Endometrium (tissue), 2 donors: ENCODE data around the gene BTF3L4.
"Not testable (repeated sequence)": the region's sequence is repeated elsewhere in the genome, so short reads cannot be mapped to it uniquely, and the experiment has no call there.

ENCODE experiments used
- FAIRE-seq: peaks from 2 replicates; lab custom pipeline; 2012; peaks lifted over from hg19 to GRCh38; lab: Jason Lieb, UNC
- donor health status: control.
- donor health status: control.

Gene BTF3L4

DNA sequence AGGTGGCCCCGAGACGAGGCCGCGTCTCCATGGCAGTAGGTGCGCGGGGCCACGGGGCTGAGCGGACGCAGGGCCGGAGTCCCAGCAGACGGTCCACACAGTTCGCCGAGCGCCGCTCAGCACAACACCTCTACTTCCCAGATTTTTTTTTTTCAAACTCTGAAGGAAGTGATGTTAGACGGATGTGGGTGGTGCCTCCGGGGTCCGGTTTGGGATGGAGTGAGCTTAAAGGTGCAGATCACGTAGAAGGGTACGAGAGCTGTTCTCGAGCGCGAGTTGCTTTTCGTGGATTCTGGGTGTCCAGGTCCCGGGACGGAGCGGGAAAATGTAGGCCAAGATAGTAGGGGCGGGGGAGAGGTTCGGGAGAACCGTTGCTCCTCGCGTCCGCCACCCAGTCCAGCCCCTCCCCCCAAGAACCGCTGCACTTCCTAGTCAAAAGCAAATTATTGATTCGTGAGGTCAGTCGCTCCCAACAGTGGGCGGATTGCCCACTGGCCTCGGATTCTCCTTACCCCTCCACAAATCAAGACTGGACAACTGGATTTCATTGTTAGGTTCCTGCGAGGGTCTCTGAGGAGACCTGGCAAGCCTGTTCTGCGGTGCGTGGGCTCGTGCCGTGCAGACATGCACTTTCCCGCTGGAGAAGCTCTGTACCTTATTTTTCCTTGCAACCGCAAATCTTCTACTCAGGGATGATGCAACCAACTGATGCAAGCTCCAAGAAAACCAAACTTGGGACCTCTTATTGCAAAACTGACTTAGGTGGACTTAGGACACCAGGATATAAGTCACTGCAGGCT, 829 bp upstream of the BTF3L4 start, which contains the start of gene TXNDC12:
TXNDC12 (minus strand) TSS at position 126 of the 800 bp plus-strand sequence; CDS start at position 31, 95 bp downstream.
- FAIRE-seq: no peak

DNA sequence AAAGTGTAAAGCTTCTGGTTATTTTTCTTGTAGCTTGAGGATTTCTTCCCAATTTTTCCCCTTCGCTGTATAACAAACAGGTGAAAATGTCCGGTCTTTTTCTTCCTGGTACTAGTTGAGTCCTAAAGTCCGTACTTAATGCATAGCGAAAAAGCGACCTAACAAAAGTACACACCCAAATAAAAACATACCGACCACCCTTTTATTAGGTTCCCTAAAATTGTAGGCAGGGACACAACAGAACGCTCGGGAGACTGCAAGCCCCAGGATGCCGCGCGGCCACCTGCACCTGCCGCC, 281 bp upstream of the BTF3L4 start:
- no peak for FAIRE-seq

DNA sequence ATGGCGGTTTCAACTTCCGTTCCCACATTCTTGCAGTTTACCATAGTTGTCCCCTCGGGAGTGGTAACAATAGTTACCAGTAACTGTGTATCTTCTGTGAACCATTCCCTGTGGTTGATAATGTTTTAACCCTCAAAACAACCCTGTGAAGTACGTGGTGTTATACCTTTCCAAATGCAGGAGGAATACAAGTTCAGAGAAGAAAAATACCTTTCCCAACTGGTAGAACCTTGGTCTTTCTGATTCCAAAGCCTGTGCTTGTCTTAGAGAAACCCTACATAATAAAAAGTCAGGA, 789 bp downstream of the BTF3L4 start:
- FAIRE-seq: no peak

DNA sequence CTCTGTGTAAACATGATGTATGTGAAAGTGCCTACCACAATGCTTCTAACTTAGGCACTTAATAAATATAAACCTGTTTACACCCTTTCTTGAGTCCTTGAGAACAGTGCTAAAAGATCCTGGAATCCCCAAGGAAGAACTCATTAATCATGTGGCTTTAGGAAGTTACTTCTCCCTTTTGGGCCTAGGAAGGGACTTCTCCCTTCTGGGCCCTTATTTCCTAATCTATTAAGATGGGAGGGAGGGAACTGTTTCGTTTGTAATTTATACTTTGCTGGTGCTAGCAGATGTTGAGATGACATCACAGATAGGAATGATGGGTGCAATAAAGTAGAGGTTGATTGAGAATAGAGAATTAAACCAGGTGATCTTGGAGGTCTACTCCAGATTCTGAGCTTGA, 1.2 kb downstream of the BTF3L4 start:
- FAIRE-seq: no peak

DNA sequence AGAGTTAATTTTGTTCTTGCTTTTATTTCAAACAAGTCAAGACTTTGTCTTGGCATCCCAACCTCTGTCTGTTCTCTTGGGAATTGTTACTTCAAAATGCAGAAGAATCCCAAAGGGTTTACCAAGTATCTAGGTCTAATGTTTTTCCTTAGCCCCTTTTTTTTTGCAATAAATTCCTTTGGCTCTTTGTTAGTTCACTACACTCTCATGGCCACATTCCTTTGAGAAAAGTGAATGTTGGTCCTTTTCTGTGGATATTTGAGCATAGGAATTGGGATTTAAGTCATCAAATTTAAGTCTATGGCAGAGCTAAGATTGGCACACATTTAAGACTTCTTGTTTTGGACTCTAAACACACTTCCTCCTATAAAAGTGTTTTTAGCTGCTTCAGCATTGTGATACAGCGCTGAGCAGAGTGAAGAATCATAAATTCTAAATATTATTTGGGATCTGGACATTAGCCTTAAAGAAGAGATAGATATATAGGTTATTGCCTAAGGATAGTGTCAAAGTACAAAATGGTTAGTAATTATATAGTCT, 1.9 kb downstream of the BTF3L4 start:
- no peak for FAIRE-seq

DNA sequence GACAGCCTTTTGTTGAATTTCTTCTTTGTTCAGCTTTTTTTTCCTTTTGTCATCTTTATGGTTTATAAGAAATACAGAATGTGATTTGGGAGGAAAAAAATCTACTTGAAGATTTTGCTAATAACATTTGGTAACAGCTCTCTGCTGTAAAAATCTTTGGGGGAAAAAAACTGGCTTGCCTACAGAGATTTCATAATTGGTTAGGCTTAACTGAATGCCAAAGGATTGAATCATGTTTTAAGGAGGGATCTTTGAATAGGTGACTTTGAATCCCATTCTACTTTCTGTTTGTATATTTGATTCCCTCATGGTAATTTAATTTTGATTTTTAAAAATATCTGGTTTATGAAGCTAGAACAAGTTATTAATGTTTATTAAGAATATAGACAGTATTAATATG, 3.2 kb downstream of the BTF3L4 start:
- FAIRE-seq: no peak

DNA sequence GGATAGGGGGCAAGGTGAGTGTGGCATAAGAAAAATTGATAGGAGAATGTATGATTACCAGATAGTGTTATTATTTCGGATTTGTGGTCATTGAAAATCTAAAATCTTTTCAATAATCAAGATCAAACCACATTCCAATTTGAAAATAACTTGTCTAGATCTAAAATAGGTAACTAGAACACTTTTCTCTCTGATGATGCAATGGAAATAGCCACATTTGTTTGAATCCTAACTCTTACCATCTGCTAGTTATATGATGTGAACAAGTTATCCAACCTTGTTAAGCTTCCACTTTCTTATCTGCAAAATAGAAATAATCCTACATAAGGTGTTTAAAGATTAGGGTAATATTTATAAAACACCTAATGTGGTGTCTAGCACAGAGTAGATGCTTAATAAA, 3.8 kb downstream of the BTF3L4 start:
- no peak for FAIRE-seq

DNA sequence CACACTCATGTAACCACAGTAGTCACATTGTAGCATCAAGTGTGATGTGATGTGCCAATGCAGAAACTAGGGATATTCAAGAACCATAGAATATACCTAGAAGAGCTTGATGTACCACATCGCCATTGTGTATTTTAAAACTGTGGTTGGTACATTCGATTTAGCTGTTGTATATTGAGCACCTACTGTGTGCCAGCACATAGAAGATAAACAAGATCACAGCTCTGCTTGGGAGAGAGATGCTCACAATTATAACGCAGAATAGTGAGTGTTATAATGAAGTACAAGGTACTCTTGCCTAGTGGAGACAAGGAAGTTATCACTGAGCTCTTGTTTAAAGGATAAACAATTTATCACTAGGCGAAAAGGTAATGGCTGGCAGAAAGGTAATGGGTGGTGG, 4.7 kb downstream of the BTF3L4 start:
- FAIRE-seq: no peak

DNA sequence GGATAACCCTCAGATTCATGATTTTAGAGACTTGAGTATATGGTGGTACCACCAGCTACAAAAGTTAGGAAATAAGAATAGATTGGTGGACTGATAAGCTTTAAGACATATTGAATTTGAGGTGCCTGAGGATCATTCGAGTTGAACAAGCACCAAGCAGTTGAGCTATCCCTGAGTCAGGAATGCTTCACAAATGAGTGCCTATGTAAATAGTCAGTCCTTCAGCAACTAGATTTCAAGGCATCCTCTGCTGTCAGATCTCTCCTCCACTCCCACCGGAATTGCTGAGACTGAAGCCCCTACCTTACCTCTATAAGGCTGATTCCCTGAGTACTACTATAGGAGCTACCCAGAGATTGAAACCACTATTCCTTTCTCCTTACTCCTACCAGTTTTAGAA, 7.1 kb downstream of the BTF3L4 start:
- FAIRE-seq: no peak

DNA sequence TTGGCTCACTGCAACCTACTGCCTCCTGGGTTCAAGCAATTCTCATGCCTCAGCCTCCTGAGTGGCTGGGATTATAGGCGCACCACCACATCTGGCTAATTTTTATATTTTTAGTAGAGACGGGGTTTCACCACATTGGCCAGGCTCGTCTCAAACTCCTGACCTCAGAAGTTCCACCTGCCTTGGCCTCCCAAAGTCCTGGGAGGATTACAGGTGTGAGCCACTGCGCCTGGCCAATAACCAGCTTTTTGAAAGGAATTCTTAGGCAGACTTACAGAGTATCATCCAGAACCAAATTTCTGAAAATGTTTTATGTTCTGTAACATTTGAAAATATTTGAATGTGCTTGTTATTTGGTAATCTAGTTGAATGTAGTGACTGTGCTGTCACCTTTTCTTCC, 14.6 kb downstream of the BTF3L4 start:
- no peak for FAIRE-seq

DNA sequence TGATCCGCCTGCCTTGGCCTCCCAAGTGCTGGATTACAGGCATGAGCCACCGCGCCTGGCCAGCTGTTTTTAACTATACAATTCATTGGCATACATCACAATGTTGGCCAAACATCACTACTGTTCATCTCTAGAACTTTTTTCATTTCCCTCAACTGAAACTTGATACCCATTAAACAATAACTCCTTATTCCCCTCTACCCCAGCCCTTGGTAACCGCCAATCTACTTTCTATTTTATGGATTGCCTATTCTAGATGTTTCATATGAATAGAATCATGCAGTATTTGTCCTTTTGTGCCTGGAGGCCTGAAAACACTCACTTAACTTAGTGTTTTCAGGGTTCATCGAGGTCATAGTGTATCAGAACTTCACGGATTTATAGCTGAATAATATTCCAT, 16.2 kb downstream of the BTF3L4 start:
- FAIRE-seq: no peak

DNA sequence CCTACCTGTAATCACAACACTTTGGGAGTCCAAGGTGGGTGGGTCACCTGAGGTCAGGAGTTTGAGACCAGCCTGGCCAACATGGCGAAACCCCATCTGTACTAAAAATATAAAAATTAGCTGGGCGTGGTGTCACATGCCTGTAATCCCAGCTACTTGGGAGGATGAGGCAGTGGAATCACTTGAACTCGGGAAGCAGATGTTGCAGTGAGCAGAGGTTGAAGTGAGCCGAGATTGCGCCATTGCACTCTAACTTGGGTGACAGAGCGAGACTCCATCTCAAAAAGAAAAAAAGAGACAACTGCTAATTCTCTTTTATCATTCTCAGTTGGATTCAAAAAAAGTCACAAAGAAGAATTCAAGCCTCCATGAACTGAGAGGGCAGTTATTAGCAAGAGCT, 21.2 kb downstream of the BTF3L4 start:
- not testable (repeated sequence) for FAIRE-seq

DNA sequence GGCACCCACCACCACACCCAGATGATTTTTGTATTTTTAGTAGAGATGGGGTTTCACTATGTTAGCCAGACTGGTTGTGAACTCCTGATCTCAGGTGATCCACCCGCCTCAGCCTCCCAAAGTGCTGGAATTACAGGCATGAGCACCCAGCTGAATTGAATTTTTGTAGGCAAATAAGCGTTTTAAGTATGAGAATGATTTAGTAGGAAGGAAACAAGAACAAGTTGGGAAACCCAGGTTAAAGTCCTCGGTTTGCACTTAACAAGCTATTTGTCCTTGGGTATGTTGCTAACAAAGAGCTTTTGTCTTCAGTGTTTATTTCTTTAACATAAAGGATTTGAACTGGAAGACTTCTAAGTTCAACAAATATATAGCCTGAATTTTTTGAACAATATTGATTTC, 23.9 kb downstream of the BTF3L4 start:
- no peak for FAIRE-seq

DNA sequence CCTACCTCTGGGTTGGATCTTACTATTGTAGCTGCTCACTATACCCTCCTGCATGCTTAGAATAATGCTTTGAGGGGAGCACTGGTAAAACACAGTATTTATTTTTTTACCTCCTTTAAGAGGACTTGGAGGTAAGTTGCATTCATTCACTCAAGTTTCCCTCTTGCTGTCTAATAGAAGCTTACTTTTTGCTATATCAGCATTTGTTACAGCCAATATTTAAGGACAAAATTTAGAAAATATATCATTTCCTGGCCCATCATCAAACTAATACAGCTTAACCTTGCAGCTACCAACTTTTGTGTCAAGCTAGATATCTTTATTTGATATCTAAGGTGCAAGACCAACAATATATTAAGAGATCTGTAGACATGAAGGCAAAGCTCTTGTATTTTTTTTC, 31.8 kb downstream of the BTF3L4 start:
- FAIRE-seq: not testable (repeated sequence)

DNA sequence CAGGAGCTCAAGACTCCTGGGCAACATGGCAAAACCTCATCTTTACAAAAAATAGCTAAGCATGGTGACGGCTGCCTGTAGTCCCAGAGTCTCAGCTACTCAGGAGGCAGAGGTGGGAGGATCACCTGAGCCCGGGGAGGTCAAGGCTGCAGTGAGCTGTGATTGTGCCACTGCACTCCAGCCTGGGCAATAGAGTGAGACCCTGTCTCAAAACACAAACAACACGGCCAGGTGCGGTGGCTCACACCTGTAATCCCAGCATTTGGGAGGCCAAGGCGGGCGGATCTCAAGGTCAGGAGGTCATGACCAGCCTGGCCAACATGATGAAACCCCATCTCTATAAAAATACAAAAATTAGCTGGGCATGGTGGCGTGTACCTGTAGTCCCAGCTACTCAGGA, 38.2 kb downstream of the BTF3L4 start:
- FAIRE-seq: not testable (repeated sequence)

DNA sequence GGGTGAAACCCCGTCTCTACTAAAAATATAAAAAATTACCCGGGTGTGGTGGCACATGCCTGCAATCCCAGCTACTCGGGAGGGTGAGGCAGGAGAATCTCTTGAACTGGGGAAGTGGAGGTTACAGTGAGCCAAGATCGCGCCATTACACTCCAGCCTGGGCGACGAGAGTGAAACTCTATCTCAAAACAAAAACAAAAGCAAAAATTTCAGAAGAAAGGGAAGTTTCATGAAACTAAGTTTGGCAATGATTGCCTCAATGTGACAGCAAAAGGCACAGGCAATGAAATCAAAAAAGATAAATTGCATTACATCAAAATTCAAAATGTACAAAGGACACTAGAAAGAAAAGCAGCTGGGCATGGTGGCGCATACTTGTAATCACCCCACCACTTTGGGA, 40.1 kb downstream of the BTF3L4 start:
- no peak for FAIRE-seq

DNA sequence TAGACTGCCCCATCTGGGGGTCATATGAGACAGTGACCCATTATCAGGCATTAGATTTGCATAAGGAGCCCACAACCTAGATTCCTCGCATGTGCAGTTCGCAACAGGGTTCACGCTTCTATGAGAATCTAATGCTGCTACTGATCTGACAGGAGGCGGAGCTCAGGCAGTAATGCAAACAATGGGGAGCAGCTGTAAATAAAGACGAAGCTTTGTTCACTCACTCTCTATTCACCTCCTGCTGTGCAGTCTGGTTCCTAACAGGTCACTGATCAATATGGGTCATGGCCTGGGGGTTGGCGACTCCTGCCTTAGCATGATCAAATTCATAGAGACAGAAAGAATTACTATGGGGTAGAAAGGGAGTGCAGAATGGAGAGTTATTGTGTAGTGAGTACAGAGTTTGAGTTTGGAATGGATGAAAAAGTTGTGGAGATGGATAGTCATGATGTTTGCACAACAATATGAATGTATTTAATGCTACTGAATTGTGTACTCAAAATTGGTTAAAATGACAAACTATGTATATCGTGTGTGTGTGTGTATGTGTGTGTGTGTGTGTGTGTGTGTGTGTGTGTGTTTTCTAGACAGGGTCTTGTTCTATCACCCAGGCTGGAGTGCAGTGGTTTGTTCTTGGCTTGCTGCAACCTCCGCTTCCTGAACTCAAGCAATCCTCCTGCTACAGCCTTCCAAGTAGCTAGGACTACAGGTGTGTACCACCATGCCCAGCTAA, 42.2 kb downstream of the BTF3L4 start:
- no peak for FAIRE-seq

DNA sequence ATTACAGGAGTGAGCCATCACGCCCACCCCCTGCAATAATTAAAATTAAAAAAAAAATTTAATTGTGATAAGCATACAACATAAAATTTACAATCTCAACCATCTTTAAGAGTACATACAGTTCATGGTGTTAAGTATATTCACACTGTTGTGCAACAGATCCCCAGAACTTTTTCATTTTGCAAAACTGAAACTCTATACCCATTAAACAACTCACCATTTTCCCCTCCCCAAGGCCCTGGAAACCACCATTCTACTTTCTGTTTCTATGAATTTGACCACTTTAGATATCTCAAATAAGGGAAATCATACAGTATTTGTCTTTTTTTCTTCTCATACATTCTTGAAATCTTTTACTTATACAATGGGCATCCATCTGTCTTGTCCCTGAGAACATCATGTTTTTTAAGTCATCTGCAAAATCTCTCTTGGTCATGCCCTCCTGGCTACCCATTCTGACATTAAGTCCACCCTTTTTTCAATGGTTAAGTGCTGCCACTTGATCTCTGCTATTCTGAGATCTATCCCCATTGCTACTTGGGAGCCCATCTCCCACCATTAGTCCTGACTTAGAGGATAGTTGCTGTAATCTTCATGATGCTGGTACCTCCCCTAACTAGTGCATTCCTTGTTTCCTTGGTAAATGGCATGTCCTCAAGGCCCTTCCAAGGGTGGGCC, 46.4 kb downstream of the BTF3L4 start:
- FAIRE-seq: no peak

DNA sequence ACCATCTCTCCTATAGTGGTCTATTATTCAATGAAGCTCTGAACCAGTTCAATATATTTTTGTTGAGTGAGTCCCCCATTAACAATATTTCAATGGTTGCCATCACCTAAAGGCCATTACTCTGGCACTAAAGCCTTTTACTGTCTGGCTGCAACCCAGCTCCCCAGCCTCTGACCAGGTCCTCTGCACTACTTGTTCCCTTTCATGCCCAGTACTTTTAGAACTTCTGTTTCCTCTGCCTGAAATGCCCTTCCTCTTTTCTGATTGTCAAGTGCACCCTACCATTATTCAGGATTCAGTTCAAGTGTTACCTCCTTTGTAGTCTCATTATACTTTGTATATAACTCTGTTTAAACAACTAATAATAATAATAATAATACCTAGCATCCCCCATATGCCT, 55.4 kb downstream of the BTF3L4 start:
- no peak for FAIRE-seq

DNA sequence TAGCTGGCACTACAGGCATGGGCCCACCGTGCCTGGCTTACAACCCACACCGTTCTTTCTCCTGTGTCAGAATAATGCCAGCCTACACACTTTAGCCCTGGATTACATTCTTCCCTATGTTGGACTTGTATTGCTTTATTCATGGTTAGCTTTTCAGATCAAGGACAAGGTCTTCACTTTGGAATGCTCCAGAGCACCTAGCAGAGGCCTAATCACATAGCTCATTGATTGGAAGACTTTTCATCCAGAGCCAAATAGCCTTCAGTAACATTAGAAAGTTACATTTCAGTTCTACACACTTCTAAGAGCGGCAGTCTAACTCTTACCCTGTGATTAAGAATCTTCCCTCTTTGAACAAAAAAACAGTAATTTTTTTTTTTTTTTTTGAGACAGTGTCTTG, 56.4 kb downstream of the BTF3L4 start:
- no peak for FAIRE-seq

DNA sequence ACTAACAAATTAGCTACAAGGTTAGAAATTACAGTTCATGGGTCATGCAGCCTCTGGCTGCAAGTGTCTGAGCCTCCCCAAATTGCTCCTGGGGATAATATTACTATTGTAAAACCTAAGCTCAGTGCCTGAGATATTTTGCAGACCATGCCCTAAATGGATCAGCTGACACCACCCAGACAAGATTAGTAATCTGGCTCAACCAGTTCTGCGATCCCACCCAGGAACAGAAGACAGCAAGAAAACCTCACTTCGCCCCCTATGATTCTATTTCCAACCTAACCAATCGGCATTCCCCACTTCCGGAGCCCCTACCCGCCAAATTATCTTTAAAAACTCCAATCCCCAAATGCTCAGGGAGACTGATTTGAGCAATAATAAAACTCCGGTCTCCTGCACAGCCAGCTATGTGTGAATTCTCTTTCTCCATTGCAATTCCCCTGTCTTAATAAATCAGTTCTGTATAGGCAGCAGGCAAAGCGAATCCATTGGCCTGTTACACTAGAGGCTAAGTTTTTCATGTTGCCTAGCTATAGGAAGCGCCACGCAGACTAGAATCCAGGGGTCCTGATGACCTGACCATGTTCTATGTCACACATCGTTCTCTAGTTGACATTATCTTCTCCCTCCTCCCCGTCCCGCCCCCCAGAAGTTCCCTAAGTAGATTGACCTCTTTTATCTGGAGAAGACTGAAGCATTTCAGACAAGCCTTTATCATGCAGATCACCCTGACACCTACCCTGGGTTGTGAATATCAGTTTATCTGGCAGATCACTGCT, 63.4 kb downstream of the BTF3L4 start:
- FAIRE-seq: no peak

DNA sequence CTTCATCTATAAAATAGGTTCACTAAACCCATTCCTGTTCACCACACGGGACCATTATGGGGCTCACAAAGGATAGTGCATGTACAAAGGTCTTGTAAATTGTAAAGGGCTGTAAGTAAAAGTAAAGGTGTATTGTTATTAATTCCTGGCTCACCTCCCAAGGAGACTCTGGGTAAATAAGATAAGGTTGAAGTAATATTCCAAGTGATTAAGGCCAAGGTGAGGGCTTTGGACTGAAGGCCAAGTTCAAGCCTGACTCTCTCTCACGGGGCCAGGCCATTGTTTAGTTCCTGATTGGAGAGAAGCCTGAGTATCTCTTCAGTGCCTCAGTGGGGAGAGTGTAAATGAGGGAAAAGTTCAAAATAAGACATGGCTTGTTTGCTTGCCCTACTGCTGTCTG, 66.3 kb downstream of the BTF3L4 start:
- FAIRE-seq: no peak

DNA sequence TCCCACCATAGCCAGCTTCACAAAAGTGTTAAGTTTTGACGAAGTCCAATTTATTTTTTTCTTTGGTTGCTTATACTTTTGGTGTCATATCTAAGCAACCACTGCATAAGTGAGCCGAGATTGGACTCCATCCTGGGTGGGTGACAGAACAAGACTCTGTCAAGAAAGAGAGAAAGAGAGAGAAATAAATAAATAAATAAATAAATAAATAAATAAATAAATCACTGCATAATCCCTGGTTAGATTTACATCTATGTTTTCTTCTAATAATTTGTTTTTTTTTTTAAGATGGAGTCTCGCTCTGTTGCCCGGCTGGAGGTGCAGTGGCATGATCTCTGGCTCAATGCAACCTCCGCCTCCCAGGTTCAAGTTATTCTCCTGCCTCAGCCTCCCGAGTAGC, 67.5 kb downstream of the BTF3L4 start:
- FAIRE-seq: no peak
